NCI-H128 (cell line): ENCODE measurements around the gene FOXE3.

Experiments
- DNase-seq: peaks from one replicate; lab custom pipeline; 2025; ENCODE audit not compliant: unreplicated experiment; lab: John Stamatoyannopoulos, UW

Gene FOXE3

DNA sequence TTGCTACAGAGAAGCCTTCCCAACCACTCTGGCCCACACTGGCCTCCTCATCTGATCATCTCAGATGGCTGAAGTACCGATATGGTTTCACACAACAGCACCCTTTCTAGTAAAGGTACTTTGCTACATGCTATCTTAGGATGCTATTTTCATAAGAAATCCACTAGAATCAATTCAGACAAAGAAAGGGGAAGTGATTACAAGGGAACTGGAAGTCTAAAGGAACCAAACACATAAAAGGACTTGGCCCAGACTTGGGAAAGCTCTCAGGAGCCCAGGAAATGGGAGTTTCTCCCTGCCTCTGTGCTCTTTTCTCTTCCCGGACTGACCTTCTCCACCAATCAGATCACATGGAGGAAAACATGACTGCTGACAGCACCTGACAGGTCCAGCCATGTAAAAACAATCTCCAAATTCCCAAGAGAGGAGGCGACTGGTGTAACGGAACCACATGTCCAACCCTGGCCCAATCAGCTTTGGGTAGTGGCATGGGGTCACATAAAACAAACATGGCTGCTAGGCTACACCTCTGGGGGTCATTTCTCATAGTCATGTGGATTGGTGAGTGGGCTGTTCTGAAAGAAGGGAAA, 12.7 kb upstream of the FOXE3 start:
- DNase-seq: no peak

DNA sequence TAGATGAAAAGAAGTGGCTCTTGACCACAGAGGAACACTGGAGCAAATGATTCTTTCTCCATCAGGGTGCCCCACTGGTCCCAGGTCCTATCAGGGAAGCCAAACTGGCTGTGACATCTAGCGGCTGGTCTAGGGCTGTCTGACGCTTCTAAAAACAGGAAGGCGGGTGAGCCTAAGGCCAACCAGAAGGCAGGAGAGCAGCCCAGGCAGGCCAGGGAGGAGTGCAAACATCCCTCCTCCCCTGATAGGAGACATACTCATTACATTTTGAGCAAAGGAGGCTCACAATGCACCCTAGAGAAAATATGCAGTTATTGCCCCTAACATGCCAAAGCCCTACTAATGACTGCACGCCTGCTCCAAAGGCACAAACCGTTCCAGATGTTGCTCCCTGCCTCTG, 10.4 kb upstream of the FOXE3 start:
- no peak for DNase-seq

DNA sequence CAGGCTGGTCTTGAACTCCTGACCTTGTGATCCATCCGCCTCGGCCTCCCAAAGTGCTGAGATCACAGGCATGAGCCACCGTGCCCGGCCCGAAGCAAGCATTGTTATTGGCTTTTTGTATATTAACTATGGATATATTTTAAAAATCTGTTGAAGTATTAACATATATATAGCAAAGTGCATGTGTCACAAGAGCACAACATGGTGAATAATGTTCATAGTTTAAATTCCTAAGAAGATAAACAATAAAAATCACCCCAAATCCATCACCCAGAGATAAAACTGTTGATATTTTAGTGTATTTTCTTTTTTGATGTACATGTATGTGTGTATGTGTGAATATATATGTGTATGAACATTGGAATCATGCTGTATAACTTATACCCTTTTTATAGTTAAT, 9.1 kb upstream of the FOXE3 start:
- no peak for DNase-seq

GRCh38 chr1:47407481-47407880, 8.6 kb upstream of the FOXE3 start:
- DNase-seq: no peak

DNA sequence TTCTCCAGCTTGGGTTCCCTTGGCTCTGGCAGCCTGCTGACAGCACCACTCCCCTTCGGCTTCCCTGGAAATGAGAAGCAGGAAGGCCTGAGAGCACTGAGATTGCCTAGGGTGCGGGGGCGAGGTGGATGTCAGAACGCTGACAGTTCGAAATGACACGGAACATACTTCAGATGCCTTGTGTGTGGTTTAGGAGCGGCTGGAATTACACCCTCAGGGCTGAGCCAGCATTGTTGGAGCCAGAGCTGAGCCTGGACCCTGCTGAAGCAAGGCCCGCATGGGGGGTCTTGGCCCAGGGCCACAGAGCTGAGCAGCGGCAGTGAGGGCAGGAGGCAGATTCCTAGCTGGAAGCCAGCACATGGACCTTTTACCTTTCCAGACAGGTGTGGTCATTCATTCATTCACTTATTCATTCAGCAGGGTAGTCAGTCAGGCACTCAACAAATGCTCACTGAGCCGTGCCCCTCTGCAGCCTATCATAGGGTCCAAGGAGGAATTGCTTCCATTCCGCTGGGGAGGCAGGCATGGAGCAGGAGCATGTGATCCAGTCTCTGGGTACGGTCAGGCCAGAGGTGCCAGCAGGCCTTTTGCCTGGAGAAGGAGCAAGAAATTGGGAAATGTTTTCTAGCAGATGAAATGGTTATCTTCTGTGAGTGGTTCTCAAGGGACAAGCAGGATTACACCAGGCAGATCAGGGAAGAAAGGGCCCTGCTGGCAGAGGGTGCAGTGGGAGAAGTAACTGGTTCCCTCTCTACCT, 6.6 kb upstream of the FOXE3 start:
- no peak for DNase-seq

- no peak for DNase-seq
Observed at GRCh38 chr1:47410068-47410455, 6.0 kb upstream of the FOXE3 start.

- no peak for DNase-seq
Observed at GRCh38 chr1:47411436-47411835, 4.6 kb upstream of the FOXE3 start.

DNA sequence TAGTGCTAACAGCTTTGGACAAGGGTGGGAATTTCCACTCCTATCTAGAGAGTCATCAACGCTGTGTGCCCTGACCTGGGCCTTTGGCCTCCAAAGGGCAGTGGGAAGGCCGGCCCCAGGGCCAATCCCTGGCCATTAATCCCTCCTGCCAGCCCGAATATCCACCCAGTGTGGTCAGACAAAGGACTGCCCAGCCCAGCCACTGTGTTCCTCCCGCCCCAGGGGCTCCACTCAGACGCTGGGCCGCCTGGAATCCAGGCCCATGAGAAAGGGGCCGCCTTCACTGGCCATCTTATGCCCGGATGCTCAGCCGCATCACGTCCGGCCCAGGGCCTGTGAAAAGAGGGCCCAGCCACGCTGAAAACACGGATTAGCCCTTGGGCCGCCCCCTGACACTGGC, 3.6 kb upstream of the FOXE3 start:
- no peak for DNase-seq

DNA sequence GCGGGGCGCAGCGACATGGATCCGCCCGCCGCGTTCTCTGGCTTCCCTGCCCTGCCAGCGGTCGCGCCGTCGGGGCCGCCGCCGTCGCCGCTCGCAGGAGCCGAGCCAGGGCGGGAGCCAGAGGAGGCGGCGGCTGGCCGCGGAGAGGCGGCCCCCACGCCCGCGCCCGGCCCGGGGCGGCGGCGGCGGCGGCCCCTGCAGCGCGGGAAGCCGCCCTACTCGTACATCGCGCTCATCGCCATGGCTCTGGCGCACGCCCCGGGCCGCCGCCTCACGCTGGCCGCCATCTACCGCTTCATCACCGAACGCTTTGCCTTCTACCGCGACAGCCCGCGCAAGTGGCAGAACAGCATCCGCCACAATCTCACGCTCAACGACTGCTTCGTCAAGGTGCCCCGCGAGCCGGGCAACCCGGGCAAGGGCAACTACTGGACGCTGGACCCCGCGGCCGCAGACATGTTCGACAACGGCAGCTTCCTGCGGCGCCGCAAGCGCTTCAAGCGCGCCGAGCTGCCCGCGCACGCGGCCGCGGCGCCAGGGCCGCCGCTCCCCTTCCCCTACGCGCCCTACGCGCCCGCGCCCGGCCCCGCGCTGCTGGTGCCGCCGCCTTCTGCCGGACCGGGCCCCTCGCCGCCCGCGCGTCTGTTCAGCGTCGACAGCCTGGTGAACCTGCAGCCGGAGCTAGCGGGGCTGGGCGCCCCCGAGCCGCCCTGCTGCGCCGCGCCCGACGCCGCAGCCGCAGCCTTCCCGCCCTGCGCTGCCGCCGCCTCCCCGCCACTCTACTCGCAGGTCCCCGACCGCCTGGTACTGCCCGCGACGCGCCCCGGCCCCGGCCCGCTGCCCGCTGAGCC, 459 bp downstream of the FOXE3 start:
- no peak for DNase-seq

DNA sequence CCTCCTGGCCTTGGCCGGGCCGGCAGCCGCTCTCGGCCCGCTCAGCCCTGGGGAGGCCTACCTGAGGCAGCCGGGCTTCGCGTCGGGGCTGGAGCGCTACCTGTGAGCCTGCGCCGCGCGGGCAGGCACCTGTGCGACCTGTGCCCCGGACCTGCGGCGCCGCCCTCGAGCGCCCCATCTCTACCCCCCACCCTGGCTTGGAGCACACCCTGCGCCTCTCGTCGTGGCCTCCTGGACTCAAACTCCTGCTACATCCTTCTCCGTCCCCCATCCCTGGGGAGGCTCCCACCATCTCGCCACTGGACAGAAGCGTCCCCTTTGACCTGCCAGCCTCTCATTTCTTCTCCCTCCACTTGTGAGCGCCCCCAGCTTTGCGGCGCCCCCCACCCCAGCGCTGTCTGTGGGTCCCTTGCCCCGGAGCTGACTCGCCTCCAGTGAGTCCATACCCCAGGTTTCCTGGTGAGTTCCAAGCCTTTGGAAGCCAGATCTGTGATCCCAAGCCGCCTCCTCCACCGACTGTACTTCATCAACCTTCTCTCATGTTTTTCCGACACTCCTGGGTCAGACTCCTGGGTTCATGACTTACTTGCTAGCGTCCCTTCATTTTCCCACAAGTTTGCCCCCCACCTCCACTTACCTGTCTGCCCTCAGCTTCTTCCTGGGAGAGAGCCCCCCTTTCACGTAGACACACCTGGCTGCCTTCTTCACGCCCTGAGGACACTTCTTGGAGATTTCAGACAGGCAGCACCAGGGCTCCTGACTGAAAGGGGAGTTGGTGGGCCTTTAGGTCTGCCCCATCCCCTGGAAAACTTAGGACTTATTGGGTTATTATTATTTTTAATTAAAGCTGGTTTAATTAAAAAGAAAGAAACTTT, 1.3 kb downstream of the FOXE3 start:
- no peak for DNase-seq

DNA sequence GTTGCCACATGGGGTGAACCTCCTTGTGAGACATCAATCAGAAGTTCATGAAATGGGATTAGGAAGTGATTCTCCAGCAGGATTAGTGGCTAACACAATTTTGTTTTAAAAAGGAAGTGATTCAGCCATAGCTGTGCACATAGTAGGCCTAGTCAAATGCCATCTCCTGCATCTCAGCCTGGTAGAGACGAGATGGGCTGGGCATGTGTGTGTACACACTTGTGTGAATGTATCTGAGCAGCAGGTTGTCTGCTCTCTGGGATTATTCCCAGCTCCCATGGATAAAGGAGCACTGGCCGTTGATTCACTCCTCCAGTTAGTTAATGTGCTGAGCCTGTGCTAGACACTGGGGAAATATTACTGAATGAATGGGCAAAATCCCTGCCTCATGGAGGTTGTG, 2.0 kb downstream of the FOXE3 start:
- no peak for DNase-seq

DNA sequence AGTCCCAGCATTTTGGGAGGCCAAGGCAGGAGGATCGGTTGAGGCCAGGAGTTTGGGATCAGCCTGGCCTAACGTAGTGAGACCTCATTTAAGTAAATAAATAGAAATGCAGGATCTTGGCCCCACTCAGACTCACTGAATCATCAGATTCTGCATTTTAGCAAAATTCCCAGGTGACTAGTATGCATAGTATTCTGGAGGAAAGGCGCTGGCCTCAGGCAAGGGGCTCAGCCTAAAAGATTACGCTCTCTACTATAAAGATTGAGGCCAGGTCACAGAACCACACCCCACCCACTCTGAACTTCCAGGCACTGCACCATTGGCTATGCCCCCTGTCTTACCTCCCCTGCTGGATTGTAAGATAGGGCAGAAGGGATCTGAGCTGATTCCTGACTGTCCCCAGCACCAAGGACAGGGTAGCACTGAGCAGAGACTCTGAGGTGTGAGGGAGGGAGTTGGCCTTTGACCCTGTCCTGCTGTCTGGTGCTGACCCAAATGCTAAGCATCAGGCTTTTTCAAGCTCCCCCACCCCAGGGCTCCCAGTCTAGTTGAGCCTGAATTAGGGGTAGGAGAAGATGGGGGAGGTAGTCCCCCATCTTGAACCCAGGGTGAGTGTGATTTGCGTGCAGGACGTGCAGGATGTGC, 2.7 kb downstream of the FOXE3 start:
- DNase-seq: no peak

GRCh38 chr1:47420547-47420946, 4.5 kb downstream of the FOXE3 start:
- no peak for DNase-seq

- no peak for DNase-seq
Observed at GRCh38 chr1:47423872-47424271, 7.8 kb downstream of the FOXE3 start.

DNA sequence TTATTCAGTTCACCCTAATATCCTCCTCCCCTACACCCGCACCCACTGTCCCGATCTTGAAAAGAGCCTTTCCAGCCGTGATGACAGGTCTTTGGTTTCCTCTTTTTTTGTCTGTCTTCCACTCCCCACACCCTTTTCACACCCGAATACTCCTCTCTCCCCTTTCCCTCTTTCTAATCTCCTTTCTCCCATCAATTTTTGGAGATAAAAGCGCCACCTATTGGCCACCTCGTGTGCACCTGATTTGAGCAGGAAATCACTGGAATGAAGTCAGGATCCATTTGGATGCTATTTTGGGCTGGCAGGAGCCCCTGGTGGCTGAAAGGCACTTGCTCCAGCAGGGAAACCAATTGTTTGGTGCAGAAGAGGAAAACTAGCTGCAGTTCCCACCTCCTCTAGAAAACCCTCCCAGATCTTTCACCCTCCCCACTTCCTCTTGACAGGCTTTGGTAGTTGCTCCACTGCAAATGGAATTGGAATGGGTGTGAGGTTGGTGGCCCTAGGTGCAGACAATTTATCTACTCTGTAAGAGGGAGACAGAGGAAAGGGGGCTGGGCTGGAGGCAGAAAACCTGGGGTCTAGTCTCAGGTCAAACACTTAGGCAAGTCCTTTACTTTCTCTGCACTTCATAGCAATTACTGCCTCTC, 8.4 kb downstream of the FOXE3 start:
- peak; percentile 70 for DNase-seq

- DNase-seq: no peak
Observed at GRCh38 chr1:47431534-47431933, 15.4 kb downstream of the FOXE3 start.

DNA sequence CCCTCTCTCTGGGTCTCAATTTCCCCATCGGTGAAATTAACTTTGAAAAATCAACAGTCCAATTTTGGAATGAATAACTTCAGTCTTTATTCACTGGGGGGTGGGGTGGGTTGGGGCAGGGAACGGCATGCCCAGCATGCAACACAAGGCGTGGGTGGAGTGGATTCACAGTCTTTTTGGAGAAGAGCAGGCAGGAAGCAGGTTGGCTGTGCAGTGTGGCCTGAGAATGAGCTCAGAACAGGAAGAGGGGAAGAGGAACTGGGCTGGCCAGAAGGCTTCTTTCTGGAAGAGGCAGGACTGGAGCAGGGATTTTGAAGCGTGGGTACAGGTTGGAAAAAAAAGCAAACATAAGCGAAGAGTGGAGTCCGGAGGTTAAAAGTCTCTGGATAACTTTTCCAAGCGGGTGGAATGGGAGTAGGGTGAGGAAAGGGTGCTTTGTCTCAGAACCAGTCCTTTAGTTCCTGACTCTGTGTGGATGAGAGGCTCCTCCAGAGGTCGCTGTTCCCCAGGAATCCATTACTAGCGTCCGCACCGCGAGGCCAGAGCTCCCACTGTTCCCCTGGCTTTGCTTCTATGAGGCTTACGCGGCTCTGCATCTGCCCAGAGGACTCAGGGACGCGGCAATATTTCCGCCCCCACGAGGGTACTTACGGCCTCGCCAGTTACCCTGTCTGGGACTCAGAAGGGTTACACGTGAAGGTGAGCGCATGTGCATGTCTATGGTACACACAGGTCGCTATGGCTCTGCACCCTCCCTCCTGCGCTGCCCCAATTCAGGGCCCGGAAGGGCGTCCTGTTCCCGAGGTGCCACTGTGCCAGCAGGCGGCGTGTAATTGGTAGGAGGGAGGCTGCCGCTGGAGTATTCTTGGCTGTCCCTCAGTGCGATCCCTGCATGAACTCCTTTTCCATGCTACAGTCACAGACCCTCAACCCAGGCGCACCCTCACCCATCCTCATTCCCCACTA, 16.3 kb downstream of the FOXE3 start:
- peak; percentile 41 for DNase-seq

DNA sequence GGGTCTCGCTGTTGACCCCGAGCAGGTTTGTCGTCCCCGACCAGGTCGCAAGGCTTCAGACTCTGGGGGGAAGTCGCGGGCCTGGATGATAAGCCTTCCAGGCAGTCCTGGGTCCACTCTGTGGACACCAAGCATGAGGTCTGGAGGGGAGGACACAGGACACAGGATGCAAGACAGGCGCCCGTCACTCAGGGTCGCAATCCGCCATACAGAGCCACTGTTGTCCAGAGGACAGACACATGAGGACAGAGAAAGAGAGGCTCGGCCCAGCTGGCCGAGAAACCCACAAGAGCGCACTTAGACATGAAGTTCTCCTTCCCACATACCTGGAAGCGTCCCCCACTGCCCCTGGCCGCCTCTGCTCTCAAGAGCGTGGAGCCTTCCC, 16.9 kb downstream of the FOXE3 start:
- DNase-seq: no peak

DNA sequence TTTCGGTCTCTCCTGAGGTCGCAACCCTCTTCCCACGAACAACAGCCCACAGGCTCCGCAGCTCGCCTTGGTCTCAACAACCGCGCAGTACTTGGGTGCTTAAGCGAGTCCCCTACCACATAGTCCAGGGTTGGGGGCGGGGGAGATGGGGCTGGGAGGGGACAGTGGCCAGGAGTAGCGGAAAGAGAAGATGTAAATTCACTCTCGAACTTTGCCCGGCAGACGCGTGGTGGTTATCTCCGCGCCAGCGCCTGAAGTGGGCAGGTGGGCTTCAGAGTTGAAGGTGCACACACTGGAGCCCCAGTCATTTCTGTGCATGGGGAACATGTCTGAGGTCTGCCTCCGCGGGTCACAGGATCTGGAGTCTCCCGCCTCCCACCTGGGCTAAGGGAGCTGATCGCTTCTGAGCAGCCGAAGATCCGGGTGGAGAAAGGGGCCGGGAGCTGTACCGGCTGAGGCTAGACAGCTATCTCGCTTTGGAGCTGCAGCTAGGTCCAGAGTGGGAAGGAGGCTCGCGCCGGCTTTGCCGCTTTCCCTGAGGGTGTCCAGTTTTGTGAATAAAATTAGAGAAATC, 17.5 kb downstream of the FOXE3 start:
- no peak for DNase-seq
